Measurements from ENCODE around the gene IGSF5.

The IGSF5 gene

DNA sequence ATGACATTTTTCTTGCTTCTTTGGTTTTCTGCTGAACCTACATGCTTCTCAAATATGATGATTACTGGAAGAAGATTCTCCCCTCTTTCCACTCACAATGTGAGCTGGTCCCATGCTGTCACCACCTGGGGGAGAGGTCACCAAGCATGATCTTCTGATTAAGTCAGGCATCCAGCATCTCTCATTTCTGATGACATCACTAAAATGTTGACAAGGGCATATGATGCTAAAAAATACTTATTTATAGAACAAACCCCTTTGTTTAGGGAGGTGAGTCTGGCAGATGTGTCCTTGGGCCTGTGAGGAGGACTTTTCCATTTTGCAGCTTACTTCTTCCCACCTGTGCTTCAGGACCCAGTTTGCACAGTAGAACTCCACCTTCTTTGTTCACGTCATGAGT lies 80.3 kb downstream of the IGSF5 start:
- Histone ChIP-seq H3K27me3 (replicated peaks; ENCODE audit: control insufficient read depth, insufficient read depth, low read length) (no peaks in the 10 kb centered on the region), H3K36me3 (ENCODE audit: control insufficient read depth, insufficient read depth, low read length, severe bottlenecking) (no peaks in the 10 kb centered on the region)
- no peak for DNase-seq (ENCODE audit: low read depth)

DNA sequence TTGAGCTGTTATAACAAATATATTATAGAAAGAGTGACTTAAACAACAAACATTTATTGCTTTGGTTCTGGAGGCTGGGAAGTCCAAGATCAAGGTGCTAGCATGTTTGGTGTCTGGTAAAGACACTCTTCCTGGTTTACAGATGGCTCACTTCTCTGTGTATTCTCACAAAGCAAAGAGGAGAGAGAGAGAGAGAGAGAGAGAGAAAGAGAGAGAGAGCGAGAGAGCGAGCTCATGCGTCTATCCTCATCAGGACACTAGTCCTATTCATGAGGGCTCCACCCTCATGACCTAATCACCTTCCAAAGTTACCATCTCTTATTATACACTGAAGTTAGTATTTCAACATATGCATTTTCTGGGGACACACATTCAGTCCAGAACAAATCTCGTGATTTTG lies 89.6 kb downstream of the IGSF5 start:
- H3K9me3 ChIP-seq (ENCODE audit: control insufficient read depth, low read length): no peaks in the 10 kb centered on the region
- no peak overlapping the region for H3K9ac ChIP-seq (ENCODE audit: low read length)
- H3K27me3 ChIP-seq (replicated peaks; ENCODE audit: control insufficient read depth, insufficient read depth, low read length): no peaks in the 10 kb centered on the region
- H3K4me1 ChIP-seq (ENCODE audit: control insufficient read depth, insufficient read depth, low read length): no peaks in the 10 kb centered on the region
- H3K4me3 ChIP-seq (ENCODE audit: low read length): no peak overlapping the region
- H3K36me3 ChIP-seq (ENCODE audit: control insufficient read depth, insufficient read depth, low read length, severe bottlenecking): no peaks in the 10 kb centered on the region
- no peak for DNase-seq (ENCODE audit: low read depth)

More for the DNA sequence above, 80.3 kb downstream of the IGSF5 start:
- H3K4me1 ChIP-seq (ENCODE audit: control insufficient read depth, insufficient read depth, low read length): no peaks in the 10 kb centered on the region
- H3K9me3 ChIP-seq (ENCODE audit: control insufficient read depth, low read length): no peaks in the 10 kb centered on the region
- no peak overlapping the region for H3K9ac ChIP-seq (ENCODE audit: low read length)
- H3K4me3 ChIP-seq (ENCODE audit: low read length): no peak overlapping the region

DNA sequence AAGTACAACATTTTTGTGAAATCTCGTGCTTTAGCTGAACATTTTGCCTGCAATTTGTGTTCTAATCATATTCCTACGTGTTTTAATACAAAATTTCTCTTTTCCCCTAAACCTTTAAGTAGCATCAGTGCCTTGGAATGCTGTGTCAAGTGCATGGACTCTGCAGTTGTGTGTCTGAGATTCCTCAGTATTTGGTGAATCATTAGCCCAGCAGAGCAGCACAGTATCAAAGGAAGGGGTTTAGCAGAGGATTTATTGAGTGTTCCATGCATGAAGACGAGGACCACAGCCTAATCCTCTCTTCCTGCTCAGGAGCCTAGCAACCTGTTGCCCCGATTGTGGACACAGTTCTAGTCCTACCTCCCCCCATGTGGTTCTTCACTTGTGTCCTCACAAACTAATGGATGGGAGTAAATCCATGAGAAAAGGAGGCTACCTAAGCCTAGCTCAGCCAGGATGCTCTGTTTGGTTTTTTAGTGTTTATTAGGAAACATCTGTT lies 92.9 kb downstream of the IGSF5 start:
- Histone ChIP-seq H3K27me3 (replicated peaks; ENCODE audit: control insufficient read depth, insufficient read depth, low read length) (no peaks in the 10 kb centered on the region), H3K9ac (ENCODE audit: low read length) (no peak overlapping the region), H3K36me3 (ENCODE audit: control insufficient read depth, insufficient read depth, low read length, severe bottlenecking) (no peaks in the 10 kb centered on the region), H3K9me3 (ENCODE audit: control insufficient read depth, low read length) (no peaks in the 10 kb centered on the region), H3K4me3 (ENCODE audit: low read length) (no peak overlapping the region), H3K4me1 (ENCODE audit: control insufficient read depth, insufficient read depth, low read length) (no peaks in the 10 kb centered on the region)
- no peak for DNase-seq (ENCODE audit: low read depth)

DNA sequence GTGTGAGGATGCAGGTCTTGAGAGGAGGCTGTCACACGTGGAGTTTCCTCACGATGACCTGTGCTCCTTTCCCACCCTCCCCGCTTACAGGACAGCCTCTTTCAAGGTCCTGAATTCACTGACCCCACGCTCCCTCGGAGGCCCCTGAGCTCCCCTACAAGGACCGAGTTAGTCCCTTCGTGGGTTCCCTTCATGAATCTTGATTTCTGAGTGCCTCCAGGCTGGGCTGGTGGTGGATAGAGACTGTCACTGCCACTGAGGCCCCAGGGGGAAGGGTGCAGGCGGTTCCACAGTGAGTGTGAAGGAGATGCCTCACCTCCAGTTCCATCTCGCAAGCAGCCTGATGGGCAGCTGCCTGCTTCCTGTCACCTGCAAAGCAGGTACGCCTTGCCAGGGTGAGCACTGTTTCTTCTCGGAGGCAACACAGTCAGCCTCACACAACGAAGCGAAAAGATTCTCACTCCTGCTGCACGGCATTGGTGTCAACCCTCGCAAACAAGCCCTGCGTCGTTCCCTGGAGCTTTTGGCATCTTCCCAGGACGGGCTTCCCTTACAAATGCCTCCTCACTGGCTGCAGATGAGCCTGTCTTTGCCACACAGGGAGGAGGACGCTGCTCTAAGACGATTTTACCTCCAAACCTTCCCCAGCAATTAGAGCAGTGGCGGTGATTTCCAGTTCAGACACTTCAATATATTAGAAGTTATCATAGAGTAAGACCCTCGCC lies 95.6 kb downstream of the IGSF5 start:
- DNase-seq (ENCODE audit: low read depth): no peak
- no peak overlapping the region for H3K9ac ChIP-seq (ENCODE audit: low read length)
- no peaks in the 10 kb centered on the region for H3K36me3 ChIP-seq (ENCODE audit: control insufficient read depth, insufficient read depth, low read length, severe bottlenecking)
- no peaks in the 10 kb centered on the region for H3K27me3 ChIP-seq (replicated peaks; ENCODE audit: control insufficient read depth, insufficient read depth, low read length)
- H3K4me1 ChIP-seq (ENCODE audit: control insufficient read depth, insufficient read depth, low read length): no peaks in the 10 kb centered on the region
- no peak overlapping the region for H3K4me3 ChIP-seq (ENCODE audit: low read length)
- no peaks in the 10 kb centered on the region for H3K9me3 ChIP-seq (ENCODE audit: control insufficient read depth, low read length)

DNA sequence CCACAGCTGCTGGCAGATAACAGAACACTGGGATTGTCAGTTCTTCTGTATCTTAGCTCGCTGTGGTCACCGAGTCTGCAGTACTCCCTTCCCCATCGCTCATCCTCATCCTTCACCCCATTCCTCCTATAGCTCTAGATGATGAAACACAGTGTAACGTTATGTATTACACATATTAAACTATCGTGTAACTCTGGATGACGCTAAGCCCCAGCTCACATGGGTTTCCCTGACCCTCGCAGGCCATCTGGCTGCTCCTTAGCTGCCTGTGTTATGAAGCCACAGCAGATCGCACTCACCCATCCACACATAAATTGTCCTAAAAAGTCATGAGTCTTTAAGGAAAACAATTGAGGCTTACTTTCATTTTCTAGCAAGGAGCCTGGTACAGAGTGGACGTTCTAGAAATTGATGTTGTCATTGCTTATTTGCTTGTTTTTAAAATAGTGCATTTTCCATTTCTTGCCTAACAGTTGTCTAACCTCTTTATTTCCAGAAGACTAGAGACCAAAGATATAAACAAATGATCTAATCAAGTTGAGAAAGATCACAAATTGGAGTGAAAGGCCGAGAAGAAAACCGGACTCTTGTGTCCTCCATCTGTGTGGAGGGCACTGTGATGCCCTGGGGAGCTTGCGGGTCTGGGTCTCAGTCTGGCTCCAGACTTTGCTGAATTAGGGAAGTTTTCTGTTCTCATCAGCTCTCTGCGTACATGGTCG lies 97.9 kb downstream of the IGSF5 start:
- peak; percentile 10 for DNase-seq (ENCODE audit: low read depth)
- Histone ChIP-seq H3K9ac (ENCODE audit: low read length) (no peak overlapping the region), H3K9me3 (ENCODE audit: control insufficient read depth, low read length) (no peaks in the 10 kb centered on the region), H3K4me1 (ENCODE audit: control insufficient read depth, insufficient read depth, low read length) (no peaks in the 10 kb centered on the region), H3K4me3 (ENCODE audit: low read length) (no peak overlapping the region), H3K27me3 (replicated peaks; ENCODE audit: control insufficient read depth, insufficient read depth, low read length) (no peaks in the 10 kb centered on the region), H3K36me3 (ENCODE audit: control insufficient read depth, insufficient read depth, low read length, severe bottlenecking) (no peaks in the 10 kb centered on the region)

DNA sequence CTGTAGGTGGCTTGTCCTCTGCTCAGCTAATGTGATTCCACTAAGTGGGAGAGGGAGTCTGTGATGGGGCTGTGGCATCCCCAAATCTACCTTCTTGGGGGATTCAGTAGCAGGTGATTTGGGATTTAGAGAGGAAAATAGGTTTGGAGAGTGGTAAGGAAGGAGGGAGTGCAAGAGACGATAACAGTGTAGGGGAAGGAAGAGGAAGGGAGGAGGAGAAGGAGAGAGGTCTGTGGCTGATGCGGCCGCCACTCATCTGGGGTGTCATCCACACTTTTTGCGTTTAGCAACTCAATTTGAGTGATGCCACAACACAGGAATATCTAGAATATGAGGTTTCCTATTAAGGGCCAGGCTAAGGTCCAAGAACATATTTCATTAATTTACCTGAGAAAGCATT lies 98.5 kb downstream of the IGSF5 start:
- Histone ChIP-seq H3K27me3 (replicated peaks; ENCODE audit: control insufficient read depth, insufficient read depth, low read length) (no peaks in the 10 kb centered on the region), H3K9me3 (ENCODE audit: control insufficient read depth, low read length) (no peaks in the 10 kb centered on the region), H3K4me1 (ENCODE audit: control insufficient read depth, insufficient read depth, low read length) (no peaks in the 10 kb centered on the region), H3K9ac (ENCODE audit: low read length) (no peak overlapping the region), H3K36me3 (ENCODE audit: control insufficient read depth, insufficient read depth, low read length, severe bottlenecking) (no peaks in the 10 kb centered on the region), H3K4me3 (ENCODE audit: low read length) (no peak overlapping the region)
- DNase-seq (ENCODE audit: low read depth): peak; percentile 52

DNA sequence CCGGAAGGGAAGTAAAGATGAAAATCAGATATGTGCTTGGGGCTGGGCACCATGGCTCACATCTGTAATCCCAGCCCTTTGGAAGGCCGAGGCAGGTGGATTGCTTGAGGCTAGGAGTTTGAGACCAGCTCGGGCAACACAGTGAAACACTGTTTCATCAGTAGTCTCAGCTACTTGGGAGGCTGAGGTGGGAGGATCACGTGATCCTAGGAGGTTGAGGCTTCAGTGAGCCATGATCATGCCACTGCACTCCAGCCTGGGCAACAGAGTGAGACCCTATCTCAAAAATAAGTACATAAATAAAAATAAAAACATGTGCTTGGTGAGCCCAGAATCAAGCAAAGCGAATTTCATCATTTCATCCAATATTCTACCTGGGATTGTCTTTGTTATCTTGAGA lies 98.9 kb downstream of the IGSF5 start:
- Histone ChIP-seq H3K9me3 (ENCODE audit: control insufficient read depth, low read length) (no peaks in the 10 kb centered on the region), H3K4me3 (ENCODE audit: low read length) (no peak overlapping the region), H3K27me3 (replicated peaks; ENCODE audit: control insufficient read depth, insufficient read depth, low read length) (no peaks in the 10 kb centered on the region), H3K36me3 (ENCODE audit: control insufficient read depth, insufficient read depth, low read length, severe bottlenecking) (no peaks in the 10 kb centered on the region), H3K9ac (ENCODE audit: low read length) (no peak overlapping the region), H3K4me1 (ENCODE audit: control insufficient read depth, insufficient read depth, low read length) (no peaks in the 10 kb centered on the region)
- no peak for DNase-seq (ENCODE audit: low read depth)

DNA sequence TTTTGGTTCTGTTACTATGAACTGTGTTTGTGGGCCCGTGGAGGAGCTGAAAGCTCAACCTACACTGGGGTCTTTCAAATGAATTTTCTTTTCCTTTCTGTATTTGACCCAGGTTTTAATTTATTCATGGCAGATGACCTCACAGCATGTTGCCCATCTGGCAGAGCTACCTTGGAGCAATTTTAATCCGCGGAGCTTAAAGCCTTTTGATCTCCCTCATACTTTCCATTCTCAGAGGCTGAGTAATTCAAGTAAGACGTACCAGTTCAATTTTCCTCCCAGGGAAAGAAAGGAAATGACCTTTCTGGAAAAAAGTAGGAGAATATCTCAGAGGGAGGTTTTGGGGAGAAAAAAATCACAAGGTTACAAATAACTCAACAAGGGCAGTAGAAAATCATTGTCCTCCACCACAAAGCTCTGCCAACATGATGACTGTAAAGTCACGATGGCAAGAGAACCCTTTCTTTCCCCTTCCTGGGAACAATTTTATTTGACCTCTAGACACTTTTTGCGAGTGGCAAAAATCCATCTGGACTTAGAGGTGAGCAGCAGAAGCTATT lies 100.7 kb downstream of the IGSF5 start:
- Histone ChIP-seq H3K9ac (ENCODE audit: low read length) (no peak overlapping the region), H3K27me3 (replicated peaks; ENCODE audit: control insufficient read depth, insufficient read depth, low read length) (no peaks in the 10 kb centered on the region), H3K9me3 (ENCODE audit: control insufficient read depth, low read length) (no peaks in the 10 kb centered on the region), H3K4me3 (ENCODE audit: low read length) (no peak overlapping the region), H3K4me1 (ENCODE audit: control insufficient read depth, insufficient read depth, low read length) (no peaks in the 10 kb centered on the region), H3K36me3 (ENCODE audit: control insufficient read depth, insufficient read depth, low read length, severe bottlenecking) (no peaks in the 10 kb centered on the region)
- DNase-seq (ENCODE audit: low read depth): peak; percentile 47

DNA sequence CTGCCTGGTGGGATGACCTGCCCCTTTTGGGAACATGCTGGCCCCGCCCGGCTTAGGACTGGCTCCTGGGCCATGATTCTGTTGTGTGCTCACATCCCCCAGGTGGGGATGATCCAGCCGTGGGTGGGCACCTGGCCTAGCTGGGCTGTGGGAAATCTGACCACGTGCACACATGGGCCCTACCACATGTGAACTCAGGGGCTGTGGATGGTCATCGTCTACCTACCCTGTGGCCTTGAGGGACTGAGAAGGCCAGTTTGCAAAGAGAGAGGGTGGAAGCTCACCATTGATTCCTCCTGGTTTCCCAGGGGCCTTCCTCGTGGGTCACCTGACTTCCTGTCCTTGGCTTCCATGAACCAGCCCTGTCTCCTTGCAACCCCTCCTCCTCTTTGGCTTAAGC lies 102.9 kb downstream of the IGSF5 start:
- no peak for DNase-seq (ENCODE audit: low read depth)
- H3K9me3 ChIP-seq (ENCODE audit: control insufficient read depth, low read length): no peaks in the 10 kb centered on the region
- no peak overlapping the region for H3K4me3 ChIP-seq (ENCODE audit: low read length)
- H3K4me1 ChIP-seq (ENCODE audit: control insufficient read depth, insufficient read depth, low read length): no peaks in the 10 kb centered on the region
- H3K27me3 ChIP-seq (replicated peaks; ENCODE audit: control insufficient read depth, insufficient read depth, low read length): no peaks in the 10 kb centered on the region
- no peak overlapping the region for H3K9ac ChIP-seq (ENCODE audit: low read length)
- no peaks in the 10 kb centered on the region for H3K36me3 ChIP-seq (ENCODE audit: control insufficient read depth, insufficient read depth, low read length, severe bottlenecking)

DNA sequence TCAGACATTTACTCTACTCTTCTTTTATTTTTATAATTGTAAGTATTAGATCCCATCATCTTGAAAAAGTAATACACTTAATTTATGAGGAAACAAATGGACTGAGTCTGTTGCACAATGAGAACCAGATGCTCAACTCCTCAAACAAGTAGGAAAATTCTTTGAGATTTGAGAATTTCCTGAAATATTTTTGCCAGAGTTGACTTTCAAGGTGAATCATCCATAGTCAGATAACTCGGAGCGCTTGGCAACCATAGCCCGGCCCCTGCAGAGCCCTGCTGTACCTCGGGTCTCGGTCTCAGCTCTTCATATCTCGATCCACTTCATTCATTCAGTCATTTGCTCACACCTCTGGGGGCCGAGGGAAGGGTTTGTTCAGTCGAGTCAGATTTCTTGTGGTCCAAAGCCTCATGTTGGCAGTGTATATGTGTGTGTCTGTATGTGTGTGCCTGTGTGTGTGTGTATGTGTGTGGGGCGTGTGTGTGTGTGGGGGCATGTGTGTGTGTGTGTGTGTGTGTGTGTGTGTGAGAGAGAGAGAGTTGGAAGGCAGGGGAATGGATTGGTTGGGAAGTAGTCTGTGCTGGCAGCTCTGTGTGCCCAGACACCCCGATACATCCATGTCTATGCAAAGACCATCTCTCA lies 104.2 kb downstream of the IGSF5 start:
- no peaks in the 10 kb centered on the region for H3K36me3 ChIP-seq (ENCODE audit: control insufficient read depth, insufficient read depth, low read length, severe bottlenecking)
- no peaks in the 10 kb centered on the region for H3K27me3 ChIP-seq (replicated peaks; ENCODE audit: control insufficient read depth, insufficient read depth, low read length)
- no peak overlapping the region for H3K9ac ChIP-seq (ENCODE audit: low read length)
- no peaks in the 10 kb centered on the region for H3K9me3 ChIP-seq (ENCODE audit: control insufficient read depth, low read length)
- DNase-seq (ENCODE audit: low read depth): peak; percentile 77
- no peaks in the 10 kb centered on the region for H3K4me1 ChIP-seq (ENCODE audit: control insufficient read depth, insufficient read depth, low read length)
- H3K4me3 ChIP-seq (ENCODE audit: low read length): no peak overlapping the region

DNA sequence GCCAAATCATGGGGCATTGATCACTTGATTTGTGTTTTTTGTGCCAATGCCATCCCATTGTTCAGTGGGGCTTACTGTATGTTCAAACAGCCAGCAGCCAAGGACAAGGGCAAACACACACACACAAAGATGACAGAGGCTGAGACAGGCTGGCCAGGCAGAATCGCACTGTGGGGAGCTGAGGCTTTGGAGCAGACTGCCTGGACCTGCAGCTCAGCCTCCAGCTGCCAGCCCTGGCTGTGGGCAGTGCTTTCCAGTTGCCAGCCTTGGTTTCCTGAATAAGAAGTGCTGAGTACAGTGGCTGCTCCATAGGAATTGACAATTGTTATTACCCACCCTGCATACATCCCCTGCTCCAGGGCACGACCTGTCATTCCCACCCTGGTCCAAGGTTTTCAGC lies 105.3 kb downstream of the IGSF5 start:
- Histone ChIP-seq H3K4me1 (ENCODE audit: control insufficient read depth, insufficient read depth, low read length) (no peaks in the 10 kb centered on the region), H3K9me3 (ENCODE audit: control insufficient read depth, low read length) (no peaks in the 10 kb centered on the region), H3K4me3 (ENCODE audit: low read length) (no peak overlapping the region), H3K9ac (ENCODE audit: low read length) (no peak overlapping the region), H3K36me3 (ENCODE audit: control insufficient read depth, insufficient read depth, low read length, severe bottlenecking) (no peaks in the 10 kb centered on the region), H3K27me3 (replicated peaks; ENCODE audit: control insufficient read depth, insufficient read depth, low read length) (no peaks in the 10 kb centered on the region)
- DNase-seq (ENCODE audit: low read depth): no peak
